GM13977 (cell line): ENCODE results near the gene UBAC2.
A peak's percentile ranks its signal among the peaks of the same experiment; 100 is the strongest.

Experiments
- DNase-seq: peaks from one replicate; pipeline ENCODE4 v3.0.0; 2012; ENCODE audit warnings: low spot score
- in situ Hi-C: fragments of 300-500 bp; cut with MboI; formaldehyde crosslinking; loops from one replicate; pipeline ENCODE4 v1.12.0; 2022; ENCODE audit warnings: low sequenced_read_pairs, low pct_unique_long_range_greater_than_20kb, mixed read lengths, inconsistent platforms; ENCODE audit not compliant: unreplicated experiment
- TF ChIP-seq, protein P1 (sequence below): IDR thresholded peaks from 2 replicates; pipeline ENCODE4 v1.5.1; 2012; ENCODE audit warnings: mild to moderate bottlenecking, control low read depth; ENCODE audit not compliant: insufficient read depth; ENCODE audit errors: extremely low read depth, missing control alignments

UBAC2 gene

DNA sequence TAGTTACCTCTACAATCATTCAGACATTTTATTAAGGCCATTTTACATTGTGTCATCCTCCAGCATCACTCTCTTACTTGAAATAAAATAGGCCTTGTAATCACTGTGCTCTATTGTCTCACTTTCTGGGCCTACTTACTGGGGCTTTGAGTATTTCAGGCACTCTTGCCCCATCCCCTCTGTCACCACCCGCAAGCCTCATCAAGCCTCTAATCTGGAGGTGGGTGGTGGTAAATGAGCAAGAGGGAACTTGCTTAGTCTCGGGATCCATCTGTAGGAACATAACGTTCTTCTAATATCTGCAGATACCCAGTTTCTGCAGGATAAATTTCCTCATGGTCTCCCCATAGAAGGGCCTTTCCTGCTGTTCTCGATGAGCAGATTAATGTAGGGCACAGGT lies 77.0 kb downstream of the UBAC2 start:
- in situ Hi-C loops: loop anchor here (25.0 kb wide), 1 partner anchor 110 kb away; no protein-coding TSS in a partner anchor
- no peak for DNase-seq

DNA sequence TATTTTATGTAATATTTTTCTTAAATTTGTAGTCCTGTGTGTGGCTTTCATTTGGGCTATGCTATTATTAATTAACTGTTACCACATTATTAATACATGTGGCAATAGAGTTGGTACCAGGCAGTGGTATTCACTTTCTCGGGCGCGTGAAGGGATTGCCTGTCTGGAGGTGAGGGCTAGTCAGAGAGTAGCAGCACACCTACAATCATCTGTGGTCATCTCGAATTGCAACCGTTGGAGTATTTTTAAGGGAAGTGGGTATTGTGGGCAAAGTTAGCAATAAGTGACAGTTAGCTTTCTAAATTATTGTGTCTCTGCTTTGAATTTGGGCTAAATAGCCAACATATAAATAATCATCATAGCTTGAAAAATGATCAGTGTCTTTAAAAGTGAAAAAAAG lies 77.5 kb downstream of the UBAC2 start:
- no peak for DNase-seq
- in situ Hi-C loops: loop anchor here (25.0 kb wide), 1 partner anchor 109 kb away; no protein-coding TSS in a partner anchor
- TF ChIP-seq, protein P1, sequence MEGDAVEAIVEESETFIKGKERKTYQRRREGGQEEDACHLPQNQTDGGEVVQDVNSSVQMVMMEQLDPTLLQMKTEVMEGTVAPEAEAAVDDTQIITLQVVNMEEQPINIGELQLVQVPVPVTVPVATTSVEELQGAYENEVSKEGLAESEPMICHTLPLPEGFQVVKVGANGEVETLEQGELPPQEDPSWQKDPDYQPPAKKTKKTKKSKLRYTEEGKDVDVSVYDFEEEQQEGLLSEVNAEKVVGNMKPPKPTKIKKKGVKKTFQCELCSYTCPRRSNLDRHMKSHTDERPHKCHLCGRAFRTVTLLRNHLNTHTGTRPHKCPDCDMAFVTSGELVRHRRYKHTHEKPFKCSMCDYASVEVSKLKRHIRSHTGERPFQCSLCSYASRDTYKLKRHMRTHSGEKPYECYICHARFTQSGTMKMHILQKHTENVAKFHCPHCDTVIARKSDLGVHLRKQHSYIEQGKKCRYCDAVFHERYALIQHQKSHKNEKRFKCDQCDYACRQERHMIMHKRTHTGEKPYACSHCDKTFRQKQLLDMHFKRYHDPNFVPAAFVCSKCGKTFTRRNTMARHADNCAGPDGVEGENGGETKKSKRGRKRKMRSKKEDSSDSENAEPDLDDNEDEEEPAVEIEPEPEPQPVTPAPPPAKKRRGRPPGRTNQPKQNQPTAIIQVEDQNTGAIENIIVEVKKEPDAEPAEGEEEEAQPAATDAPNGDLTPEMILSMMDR: no peak

More for the DNA sequence above, 77.0 kb downstream of the UBAC2 start:
- TF ChIP-seq, protein P1: no peak

DNA sequence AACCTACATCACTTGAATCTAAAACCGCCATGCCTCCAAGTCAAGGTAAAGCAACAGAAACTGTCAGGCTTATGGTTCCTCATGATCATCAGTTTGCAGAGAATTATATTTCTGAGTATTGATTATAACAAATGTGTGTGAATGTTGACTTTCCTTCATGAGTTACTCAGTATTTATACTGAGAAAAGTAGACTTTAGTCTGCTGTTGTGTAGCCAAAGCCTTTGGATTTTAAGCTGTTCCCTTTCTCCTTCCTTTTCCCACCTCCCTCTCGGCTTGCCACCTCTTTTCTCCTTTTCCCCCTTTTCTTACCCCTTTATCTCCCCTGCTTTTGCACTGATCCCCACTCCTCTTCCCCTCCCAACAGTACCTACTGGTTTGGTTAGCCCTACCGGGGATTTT lies 78.2 kb downstream of the UBAC2 start:
- TF ChIP-seq, protein P1: no peak
- in situ Hi-C loops: loop anchor here (25.0 kb wide), 1 partner anchor 108 kb away; no protein-coding TSS in a partner anchor
- no peak for DNase-seq

DNA sequence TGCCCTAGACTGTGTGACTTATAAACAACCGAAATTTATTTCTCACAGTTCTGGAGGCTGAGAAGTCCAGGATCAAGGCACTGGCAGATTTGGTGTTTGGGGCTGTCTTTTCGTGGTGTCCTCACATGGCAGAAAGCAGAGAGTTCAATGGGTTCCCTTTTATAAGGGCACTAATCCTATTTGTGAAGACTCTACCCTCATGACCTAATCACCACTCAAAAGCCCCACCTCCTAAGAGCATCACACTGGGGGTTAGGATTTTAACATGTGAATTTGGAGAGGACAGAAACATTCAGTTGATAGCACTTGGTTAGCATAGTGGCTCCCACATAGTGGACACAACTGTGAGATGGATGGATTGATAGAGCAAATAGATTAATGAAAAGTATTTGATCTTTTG lies 79.0 kb downstream of the UBAC2 start:
- in situ Hi-C loops: loop anchor here (25.0 kb wide), 1 partner anchor 108 kb away; no protein-coding TSS in a partner anchor
- TF ChIP-seq, protein P1: no peak

DNA sequence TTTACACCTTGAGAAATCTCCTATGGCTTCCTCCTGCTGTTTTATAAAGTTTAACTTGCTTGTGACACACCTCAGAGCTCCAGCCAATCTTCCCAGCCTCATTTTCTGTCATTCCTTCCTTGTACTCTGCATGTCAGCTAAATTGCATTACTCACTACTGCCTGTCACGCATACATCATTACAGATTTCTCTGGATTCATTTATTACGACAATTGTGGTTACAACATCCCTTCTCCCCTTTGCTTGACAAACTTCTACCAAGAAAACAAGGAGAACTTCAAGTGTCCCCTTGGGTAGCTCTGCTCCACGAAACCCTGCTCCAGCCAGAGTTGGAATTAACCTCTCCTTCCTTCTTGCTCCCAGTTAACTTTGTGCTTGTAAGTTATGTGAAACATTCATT lies 79.5 kb downstream of the UBAC2 start:
- DNase-seq: no peak
- in situ Hi-C loops: loop anchor here (25.0 kb wide), 1 partner anchor 107 kb away; no protein-coding TSS in a partner anchor
- TF ChIP-seq, protein P1: no peak

More for the DNA sequence above, 79.0 kb downstream of the UBAC2 start:
- no peak for DNase-seq

DNA sequence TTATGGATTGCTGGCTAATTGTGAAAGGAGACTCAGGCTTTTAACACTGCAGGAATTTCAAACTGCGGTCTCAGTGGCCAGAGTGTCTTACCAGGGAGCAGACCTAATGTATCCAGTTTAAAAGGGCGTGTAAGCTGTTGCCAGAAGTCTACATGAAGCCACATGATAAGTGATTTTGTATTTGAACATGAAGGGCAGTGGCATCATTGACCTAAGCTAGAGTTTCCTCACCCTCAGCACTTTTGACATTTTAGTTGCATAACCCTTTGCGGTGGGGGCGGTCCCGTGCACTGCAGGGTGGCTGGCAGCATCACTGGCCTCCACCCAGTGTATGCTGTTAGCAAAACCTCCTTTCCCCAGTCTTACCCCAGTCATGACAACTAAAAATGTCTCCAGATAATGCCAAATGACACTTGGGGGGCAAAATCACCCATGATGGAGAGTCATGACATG lies 81.2 kb downstream of the UBAC2 start:
- TF ChIP-seq, protein P1: no peak
- in situ Hi-C loops: loop anchor here (25.0 kb wide), 1 partner anchor 105 kb away; no protein-coding TSS in a partner anchor
- DNase-seq: peak; percentile 17
